Transverse colon (tissue), 4 donors: Measurements from ENCODE around the gene NEO1. TPM values are rescaled to one million over a fixed set of nuclear protein-coding genes. Genes with fewer than 3 reads are reported as not detected.
A peak's percentile ranks its signal among the peaks of the same experiment; 100 is the strongest.

Experiments used
- DNase-seq: peaks from one replicate; pipeline ENCODE4 v3.0.0-alpha.2; 2019
- H3K27ac ChIP-seq, 4 donors: fragments of 200-600 bp; sonication (generic); 2 replicates each; pipeline ENCODE4 v1.5.1; 2016 to 2018; ENCODE audit warnings: inconsistent platforms in 4 of 4
- H3K27me3 ChIP-seq: fragments of 200-600 bp; sonication (generic); 2 replicates; pipeline ENCODE4 v1.5.1; 2017; ENCODE audit warnings: inconsistent platforms
- H3K36me3 ChIP-seq, 4 donors: fragments of 200-600 bp; sonication (generic); 2 replicates each; pipeline ENCODE4 v1.5.1; 2017 to 2019; ENCODE audit warnings: inconsistent platforms in 4 of 4
- H3K4me1 ChIP-seq, 4 donors: fragments of 200-600 bp; sonication (generic); 2 replicates each; pipeline ENCODE4 v1.5.1; 2017 to 2020; ENCODE audit warnings: inconsistent platforms in 4 of 4
- H3K4me3 ChIP-seq, 4 donors: fragments of 200-600 bp; sonication (generic); 1 replicate in 1 of 4; 2 replicates in 3 of 4; pipeline versions ENCODE4 v1.5.1 to v1.6.1; 2017 to 2019; ENCODE audit warnings: inconsistent platforms in 4 of 4
- H3K9me3 ChIP-seq, 2 donors: fragments of 200-600 bp; sonication (generic); 2 replicates each; pipeline ENCODE4 v1.5.1; 2017 to 2019; ENCODE audit warnings: inconsistent platforms in 2 of 2
- CTCF ChIP-seq, 5 experiments: fragments of 200-600 bp in 3 of 5; fragments of 450-650 bp in 2 of 5; sonication (generic) in 3 of 5; IDR thresholded peaks; 1 replicate in 2 of 5; 2 replicates in 3 of 5; pipeline ENCODE4 v1.5.1; 2016 to 2017; ENCODE audit warnings: antibody characterized with exemption in 5 of 5, inconsistent platforms in 3 of 5, mild to moderate bottlenecking in 2 of 5, moderate library complexity in 1 of 5
- EP300 ChIP-seq: sonication (generic); formaldehyde crosslinking; IDR thresholded peaks from one replicate; pipeline ENCODE4 v1.6.1; 2017; ENCODE audit warnings: antibody characterized with exemption, low read depth
- POLR2A ChIP-seq: fragments of 450-650 bp; IDR thresholded peaks from one replicate; pipeline ENCODE4 v1.6.1; 2016; ENCODE audit warnings: antibody characterized with exemption, mild to moderate bottlenecking, moderate library complexity
- POLR2AphosphoS5 ChIP-seq, 3 donors: sonication (generic); formaldehyde crosslinking; IDR thresholded peaks; one replicate each; pipeline ENCODE4 v1.6.1; 2016; ENCODE audit warnings: antibody characterized with exemption in 3 of 3
- WGBS, 2 donors: methylation state at CpG; one replicate each; pipeline ENCODE4 v1.1.5; 2018; ENCODE audit warnings: low coverage in 1 of 2; 5-methylcytosine and 5-hydroxymethylcytosine counted together
- in situ Hi-C, 4 donors: fragments of 200-750 bp; cut with MboI; loops; one replicate each; pipeline versions ENCODE4 v1.15.0 to v1.15.1; 2017; ENCODE audit warnings: low sequenced_read_pairs in 3 of 4, low pct_ligation_motif_present in 1 of 4, low pct_unique_long_range_greater_than_20kb in 1 of 4
- intact Hi-C: fragments of 100-400 bp; cut with DNase I; formaldehyde crosslinking; loops from one replicate; pipeline ENCODE4 v1.15.1; 2023; ENCODE audit warnings: low total_unique reads
- total RNA-seq, 4 donors: library from RNA; depleted of rRNA; stranded (reverse); fragments of >200 nt; gene quantifications; one replicate each; pipeline ENCODE4 v1.1.0, GENCODE V29; 2016

The NEO1 gene
- total RNA-seq, 4 donors from 2014 or later, result 100 to 188 (median 135) TPM

DNA sequence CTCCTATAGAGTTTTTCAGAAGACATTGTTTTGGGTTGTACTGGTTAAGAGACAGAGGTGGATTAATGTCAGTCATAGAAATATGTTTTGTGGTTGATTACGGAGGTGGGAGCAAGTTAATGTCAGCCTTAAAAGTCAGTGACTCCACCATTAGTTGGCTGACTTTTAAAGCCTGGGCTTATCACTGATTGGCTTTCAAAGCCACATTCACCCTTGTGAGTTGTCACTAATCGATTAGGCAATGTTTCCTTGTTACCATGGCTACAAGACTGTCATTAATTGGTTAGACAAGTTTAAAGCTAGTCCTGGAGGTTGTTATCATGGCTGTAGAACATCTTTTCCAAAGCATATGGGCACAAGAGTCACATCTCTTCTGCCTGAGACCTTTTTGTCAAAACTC is 73.0 kb downstream of the NEO1 start:
- in situ Hi-C loops (no loop called here), intact Hi-C loops (no loop called here)
- Histone ChIP-seq H3K27ac (no peak overlapping the region), H3K4me3 (no peak overlapping the region), H3K36me3 (peaks cover 0 to 9% (median 3%) of the 10 kb centered on the region in 4 donors), H3K27me3 (no peaks in the 10 kb centered on the region), H3K4me1 (peaks cover 0 to 11% (median 4%) of the 10 kb centered on the region in 4 donors), H3K9me3 (no peaks in the 10 kb centered on the region)
- WGBS, 2 donors, result 60 to 80% methylated on average over 1 to 2 of the region's 2 CpGs
- TF ChIP-seq EP300 (no peak), POLR2AphosphoS5 (IDR thresholded peaks at IDR 0.05) (no peak), POLR2A (no peak), CTCF (IDR thresholded peaks at IDR 0.05) (no peak)
- DNase-seq, result no peak

DNA sequence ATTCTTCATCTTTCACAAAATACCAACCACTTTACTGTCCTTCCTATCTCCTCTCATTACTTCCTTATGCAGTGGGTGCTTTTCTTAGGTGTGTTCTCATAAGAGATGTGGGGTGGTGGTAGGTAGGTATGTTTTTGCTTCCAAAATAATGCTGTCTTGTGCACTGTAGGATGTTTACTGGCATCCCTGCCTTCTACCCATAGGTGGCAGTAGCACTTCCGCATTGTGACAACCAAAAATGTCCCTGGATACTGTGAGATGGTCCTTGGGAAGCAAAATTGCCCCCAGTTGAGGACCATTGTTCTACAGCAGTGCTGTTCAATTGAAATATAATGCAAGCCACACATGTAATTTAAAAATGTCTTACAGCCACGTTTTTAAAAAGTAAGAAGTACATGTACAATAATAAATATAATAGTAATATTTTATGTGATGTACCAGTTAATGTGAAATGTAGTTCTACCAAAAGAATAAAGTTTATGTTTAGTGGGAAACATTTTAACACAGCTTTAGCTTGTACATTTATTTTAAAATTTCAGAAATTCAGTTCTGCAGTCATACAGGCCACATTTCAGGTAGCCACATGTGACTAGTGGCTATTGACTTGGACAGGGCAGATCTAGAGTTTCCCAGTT is 75.2 kb downstream of the NEO1 start:
- Histone ChIP-seq H3K27me3 (no peaks in the 10 kb centered on the region), H3K27ac (no peak overlapping the region), H3K4me1 (no peaks in the 10 kb centered on the region), H3K9me3 (no peaks in the 10 kb centered on the region), H3K36me3 (peaks cover 0 to 11% (median 4%) of the 10 kb centered on the region in 4 donors), H3K4me3 (no peak overlapping the region)
- WGBS, 2 donors, result 51 to 68% methylated on average over 2 of the region's 2 CpGs
- intact Hi-C loops, result no loop called here
- TF ChIP-seq EP300 (no peak), CTCF (IDR thresholded peaks at IDR 0.05) (peak; percentile 63 to 77 (median 66))
- no peak for DNase-seq
- in situ Hi-C loops, result no loop called here

DNA sequence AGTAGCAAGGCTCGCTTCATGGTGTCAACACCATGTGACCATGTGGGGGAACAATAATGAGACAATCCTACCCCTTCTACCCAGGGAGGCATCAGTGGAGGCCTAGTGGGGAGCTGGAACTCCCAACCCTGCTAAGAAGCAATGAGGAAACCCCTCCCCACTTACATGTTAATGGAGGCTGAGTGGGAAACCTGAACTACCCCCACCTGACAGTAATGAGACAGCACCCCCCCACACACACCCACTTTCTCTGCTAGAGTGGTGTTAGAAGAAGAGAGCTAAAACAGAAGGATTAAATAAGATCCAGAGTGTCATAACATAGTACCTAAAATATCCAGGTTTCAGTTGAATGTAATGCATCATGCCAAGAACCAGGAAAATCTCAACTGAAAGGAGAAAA is 78.6 kb downstream of the NEO1 start:
- Histone ChIP-seq H3K4me3 (no peak overlapping the region), H3K27ac (no peak overlapping the region), H3K4me1 (no peaks in the 10 kb centered on the region), H3K27me3 (no peaks in the 10 kb centered on the region), H3K9me3 (no peaks in the 10 kb centered on the region), H3K36me3 (peaks cover 0 to 5% (median 0%) of the 10 kb centered on the region in 4 donors)
- 82% methylated on average over 1 of the region's 1 CpG; no CpG with 5 or more reads in 1 of the 2 donors for WGBS, 2 donors
- in situ Hi-C loops, result no loop called here
- TF ChIP-seq EP300 (no peak), POLR2A (no peak), CTCF (IDR thresholded peaks at IDR 0.05) (no peak), POLR2AphosphoS5 (IDR thresholded peaks at IDR 0.05) (no peak)
- intact Hi-C loops, result no loop called here
- no peak for DNase-seq

DNA sequence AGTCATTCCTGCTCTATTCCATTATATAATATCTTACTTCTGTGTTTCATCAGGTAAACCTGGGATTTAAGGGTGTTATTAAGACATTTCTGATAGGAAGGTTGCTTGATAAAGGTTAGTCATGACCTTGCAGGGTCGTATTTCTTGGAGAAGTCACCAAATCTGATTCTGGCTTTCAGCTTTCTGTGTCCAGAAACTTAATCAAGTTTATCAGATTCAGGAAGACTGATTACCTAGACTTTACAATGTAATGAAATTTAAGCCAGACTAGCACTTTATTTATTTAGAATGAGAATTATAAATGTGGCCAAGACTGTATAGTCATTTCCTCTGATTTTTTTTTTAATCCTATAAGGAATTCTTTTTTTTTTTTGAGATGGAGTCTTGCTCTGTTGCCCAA is 81.9 kb downstream of the NEO1 start:
- Histone ChIP-seq H3K27me3 (no peaks in the 10 kb centered on the region), H3K4me1 (peaks cover 0 to 4% (median under 1%) of the 10 kb centered on the region in 4 donors), H3K9me3 (no peaks in the 10 kb centered on the region), H3K36me3 (peaks cover 0 to 13% (median 2%) of the 10 kb centered on the region in 4 donors), H3K4me3 (no peak overlapping the region), H3K27ac (no peak overlapping the region)
- in situ Hi-C loops (no loop called here), intact Hi-C loops (no loop called here)
- WGBS, 2 donors, result 42 to 69% methylated on average over 1 of the region's 1 CpG
- TF ChIP-seq POLR2AphosphoS5 (IDR thresholded peaks at IDR 0.05), result no peak
- TF ChIP-seq CTCF (IDR thresholded peaks at IDR 0.05), result no peak
- no peak for TF ChIP-seq POLR2A
- TF ChIP-seq EP300, result no peak
- DNase-seq, result no peak
